HCT116 (cell line): ENCODE results near the gene CAPN2. TPM values are rescaled to one million over a fixed set of nuclear protein-coding genes. Genes with fewer than 3 reads are reported as not detected.

Experiments
- ATAC-seq: fragments of 200-7000 bp; cut with Tn5 transposase; 2 replicates; pipeline ENCODE4 v1.9.1; 2020; ENCODE audit warnings: mild to moderate bottlenecking, moderate library complexity
- BruUV-seq: library from RNA; stranded (reverse); fragments of 400-500 nt; replicated peaks from 2 replicates; lab custom pipeline; 2021; lab: Mats Ljungman, UMichigan
- CTCF ChIA-PET: fragments of 300-600 bp; sonication (Branson Sonifier 250); formaldehyde crosslinking; loops from one replicate; lab custom pipeline; 2021; ENCODE audit warnings: antibody characterized with exemption; lab: Charles Lee
- POLR2A ChIA-PET: fragments of 300-600, 350-600 bp; sonication (Branson Sonifier 250); formaldehyde crosslinking; loops from one replicate; lab custom pipeline; 2021; ENCODE audit warnings: antibody characterized with exemption; lab: Charles Lee
- RAD21 ChIA-PET, 2 experiments: fragments of 300-600 bp; sonication (Branson Sonifier 250); formaldehyde crosslinking; loops; one replicate each; lab custom pipeline; 2023; ENCODE audit warnings: low total read pairs in 2 of 2; ENCODE audit not compliant: uncharacterized antibody in 2 of 2, unreplicated experiment in 2 of 2, low non-redundant PET in 1 of 2; lab: Charles Lee
- DNase-seq: peaks from one replicate; pipeline ENCODE4 v3.0.0-alpha.2; 2010; ENCODE audit warnings: low read depth, low spot score
- H2AFZ ChIP-seq: fragments of 200-600 bp; shearing (Covaris generic), sonication (generic); 2 replicates; pipeline ENCODE4 v1.6.1; 2017; ENCODE audit warnings: low read depth, mixed run types, mixed read lengths, antibody characterized with exemption, low read length; ENCODE audit not compliant: poor library complexity, severe bottlenecking
- H3K27ac ChIP-seq: 2 replicates; pipeline ENCODE4 v1.5.1; 2012; ENCODE audit warnings: low read depth, low read length
- H3K27me3 ChIP-seq: fragments of 200-600 bp; sonication (generic); 2 replicates; pipeline ENCODE4 v1.6.1; 2016; ENCODE audit warnings: mixed run types, low read length, mixed read lengths; ENCODE audit not compliant: insufficient read depth
- H3K36me3 ChIP-seq, 2 experiments: fragments of 200-500 bp in 1 of 2; fragments of 200-600 bp in 1 of 2; sonication (Bioruptor generic) in 1 of 2; sonication (generic) in 1 of 2; 2 replicates each; pipeline versions ENCODE4 v1.5.1 to v1.6.1; 2014 to 2016; ENCODE audit warnings: low read length in 2 of 2, inconsistent platforms in 1 of 2, mixed read lengths in 1 of 2, mixed run types in 1 of 2; ENCODE audit not compliant: insufficient read depth in 2 of 2, control insufficient read depth in 1 of 2
- H3K4me1 ChIP-seq, 2 experiments: fragments of 200-600 bp in 1 of 2; sonication (generic) in 1 of 2; 2 replicates each; pipeline versions ENCODE4 v1.5.1 to v1.6.1; 2012 to 2017; ENCODE audit warnings: low read length in 2 of 2, inconsistent platforms in 1 of 2, mild to moderate bottlenecking in 1 of 2, mixed read lengths in 1 of 2, mixed run types in 1 of 2, moderate library complexity in 1 of 2; ENCODE audit not compliant: insufficient read depth in 2 of 2, control insufficient read depth in 1 of 2
- H3K4me2 ChIP-seq: fragments of 200-600 bp; sonication (generic); 2 replicates; pipeline ENCODE4 v1.6.1; 2017; ENCODE audit warnings: mixed run types, low read length, mixed read lengths
- H3K4me3 ChIP-seq, 2 experiments: fragments of 200-600 bp in 1 of 2; sonication (generic) in 1 of 2; replicated peaks in 1 of 2; 2 replicates each; pipeline ENCODE4 v1.5.1; 2011 to 2016; ENCODE audit warnings: low read length in 2 of 2, control low read depth in 1 of 2, low read depth in 1 of 2, mild to moderate bottlenecking in 1 of 2, mixed read lengths in 1 of 2, mixed run types in 1 of 2
- H3K79me2 ChIP-seq: fragments of 200-600 bp; sonication (generic); 2 replicates; pipeline ENCODE4 v1.6.1; 2017; ENCODE audit warnings: mild to moderate bottlenecking, mixed run types, low read length, moderate library complexity, mixed read lengths; ENCODE audit not compliant: insufficient read depth
- H3K9ac ChIP-seq: fragments of 200-600 bp; sonication (generic); 2 replicates; pipeline ENCODE4 v1.6.1; 2016; ENCODE audit warnings: low read length, mixed read lengths
- H3K9me2 ChIP-seq: fragments of 200-600 bp; sonication (generic), shearing (Covaris generic); 2 replicates; pipeline ENCODE4 v1.6.1; 2017; ENCODE audit warnings: mixed run types, mild to moderate bottlenecking, moderate library complexity; ENCODE audit not compliant: insufficient read depth
- H3K9me3 ChIP-seq, 2 experiments: fragments of 200-500 bp in 1 of 2; fragments of 200-600 bp in 1 of 2; sonication (Bioruptor generic) in 1 of 2; sonication (generic) in 1 of 2; 2 replicates each; pipeline ENCODE4 v1.6.1; 2014 to 2017; ENCODE audit warnings: low read length in 2 of 2, mixed read lengths in 2 of 2, inconsistent platforms in 1 of 2, low read depth in 1 of 2, mild to moderate bottlenecking in 1 of 2, mixed run types in 1 of 2, moderate library complexity in 1 of 2; ENCODE audit not compliant: control insufficient read depth in 1 of 2, insufficient read depth in 1 of 2
- H4K20me1 ChIP-seq: fragments of 200-600 bp; sonication (generic), shearing (Covaris generic); 2 replicates; pipeline ENCODE4 v1.6.1; 2017; ENCODE audit warnings: mixed run types, mild to moderate bottlenecking, moderate library complexity; ENCODE audit not compliant: insufficient read depth
- ATF3 ChIP-seq: IDR thresholded peaks from 2 replicates; pipeline ENCODE4 v1.6.1; 2012
- CBX3 ChIP-seq: IDR thresholded peaks from 2 replicates; pipeline ENCODE4 v1.6.1; 2012; ENCODE audit warnings: low read depth
- CTCF ChIP-seq, 3 experiments: fragments of 200-600 bp in 1 of 3; sonication (generic) in 1 of 3; IDR thresholded peaks in 2 of 3; conservative IDR thresholded peaks in 1 of 3; 2 replicates each; pipeline ENCODE4 v1.5.1; 2012 to 2017; ENCODE audit warnings: low read depth in 2 of 3, low read length in 2 of 3, antibody characterized with exemption in 1 of 3, borderline replicate concordance in 1 of 3, control low read depth in 1 of 3, mild to moderate bottlenecking in 1 of 3, mixed read lengths in 1 of 3, mixed run types in 1 of 3, moderate library complexity in 1 of 3; ENCODE audit not compliant: insufficient read depth in 1 of 3
- ELF1 ChIP-seq: IDR thresholded peaks from 2 replicates; pipeline ENCODE4 v1.6.1; 2012; ENCODE audit warnings: low read depth, borderline replicate concordance
- EZH2 ChIP-seq: fragments of 200-600 bp; sonication (generic); IDR thresholded peaks from 2 replicates; pipeline ENCODE4 v1.6.1; 2017; ENCODE audit warnings: antibody characterized with exemption, mixed run types
- EZH2phosphoT487 ChIP-seq: fragments of 200-600 bp; IDR thresholded peaks from 2 replicates; pipeline ENCODE4 v1.6.1; 2018; ENCODE audit warnings: antibody characterized with exemption, borderline replicate concordance
- JUND ChIP-seq: IDR thresholded peaks from 2 replicates; pipeline ENCODE4 v1.6.1; 2012
- POLR2A ChIP-seq: IDR thresholded peaks from 2 replicates; pipeline ENCODE4 v1.7.0; 2011; ENCODE audit warnings: borderline replicate concordance; ENCODE audit not compliant: insufficient read depth, insufficient read length; ENCODE audit errors: extremely low read depth
- POLR2AphosphoS5 ChIP-seq: IDR thresholded peaks from 2 replicates; pipeline ENCODE4 v1.6.1; 2011; ENCODE audit warnings: mild to moderate bottlenecking, low read depth, low read length, moderate library complexity
- SRF ChIP-seq: IDR thresholded peaks from 2 replicates; pipeline ENCODE4 v1.6.1; 2012; ENCODE audit warnings: low read depth
- TCF7L2 ChIP-seq: IDR thresholded peaks from 2 replicates; pipeline ENCODE4 v1.7.0; 2011; ENCODE audit warnings: borderline replicate concordance, inconsistent platforms; ENCODE audit not compliant: insufficient read depth, insufficient read length; ENCODE audit errors: extremely low read depth
- intact Hi-C: fragments of 100-400 bp; cut with micrococcal nuclease; formaldehyde crosslinking; loops from 2 replicates; pipeline ENCODE4 v1.10.0; 2022
- total RNA-seq: library from RNA; stranded (reverse); gene quantifications from one replicate; pipeline ENCODE4 v1.2.1, GENCODE V29; 2021; ENCODE audit not compliant: unreplicated experiment
- TF ChIP-seq, protein P1 (sequence below): IDR thresholded peaks from 2 replicates; pipeline ENCODE4 v1.6.1; 2011; ENCODE audit warnings: mild to moderate bottlenecking, low read length, moderate library complexity; ENCODE audit not compliant: insufficient replicate concordance; ENCODE audit errors: extremely low read depth
- TF ChIP-seq, protein P2 (sequence below): IDR thresholded peaks from 2 replicates; pipeline ENCODE4 v1.6.1; 2012

CAPN2 gene
- total RNA-seq, 1 experiment from 2014 or later = 173 TPM

DNA sequence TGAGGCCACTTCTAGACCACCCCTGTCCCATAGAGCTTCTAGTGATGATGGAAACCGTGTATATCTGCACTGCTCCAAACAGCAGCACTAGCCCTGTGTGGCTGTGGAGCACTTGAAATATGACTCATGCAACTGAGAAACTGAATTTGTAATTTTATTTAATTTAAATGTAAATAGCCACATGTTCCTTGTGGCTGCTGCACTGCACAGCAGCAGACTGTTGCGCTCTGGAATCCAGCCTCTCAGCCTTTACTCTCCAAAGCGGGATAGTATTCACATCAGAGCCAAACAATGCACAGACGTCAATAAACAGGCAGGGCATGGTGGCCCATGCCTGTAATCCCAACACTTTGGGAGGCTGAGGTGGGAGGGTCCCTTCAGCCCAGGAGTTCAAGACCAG lies 12.0 kb downstream of the CAPN2 start:
- POLR2A ChIA-PET = interaction anchor here (1.6 kb wide), 1 partner anchor 9 kb away, joined by 6 read pairs; no protein-coding TSS in a partner anchor

More for the DNA sequence above, 12.0 kb downstream of the CAPN2 start:
- Histone ChIP-seq H3K27ac (no peak overlapping the region; the same call in 1 of the 2 replicates), H4K20me1 (no peaks in the 10 kb centered on the region), H3K9me3 (no peaks in the 10 kb centered on the region), H3K27me3 (no peaks in the 10 kb centered on the region), H3K4me2 (no peak overlapping the region), H3K79me2 (peaks cover 98% of the 10 kb centered on the region), H3K9me2 (no peaks in the 10 kb centered on the region), H3K9ac (no peak overlapping the region), H3K4me1 (peaks cover 24 to 87% of the 10 kb centered on the region in 2 experiments), H2AFZ (no peak overlapping the region), H3K36me3 (peaks cover 5 to 64% of the 10 kb centered on the region in 2 experiments), H3K4me3 (no peak overlapping the region)
- intact Hi-C loops = no loop called here
- CTCF ChIA-PET = no interaction called here
- RAD21 ChIA-PET = no interaction called here
- BruUV-seq = no TSS peak
- DNase-seq (no peak), ATAC-seq (no peak)
- TF ChIP-seq JUND = no peak
- TF ChIP-seq POLR2A = no peak
- no peak for TF ChIP-seq POLR2AphosphoS5
- TF ChIP-seq EZH2phosphoT487 = no peak
- no peak for TF ChIP-seq TCF7L2
- no peak for TF ChIP-seq ATF3
- TF ChIP-seq CTCF (IDR thresholded peaks at IDR 0.05 in 2 of 3, conservative IDR thresholded peaks at IDR 0.05 in 1 of 3; ENCODE audit: borderline replicate concordance in 1 of 3, insufficient read depth in 1 of 3, low read depth in 2 of 3, low read length in 2 of 3) = no peak
- TF ChIP-seq CBX3 = no peak
- no peak for TF ChIP-seq SRF
- TF ChIP-seq, protein P1, sequence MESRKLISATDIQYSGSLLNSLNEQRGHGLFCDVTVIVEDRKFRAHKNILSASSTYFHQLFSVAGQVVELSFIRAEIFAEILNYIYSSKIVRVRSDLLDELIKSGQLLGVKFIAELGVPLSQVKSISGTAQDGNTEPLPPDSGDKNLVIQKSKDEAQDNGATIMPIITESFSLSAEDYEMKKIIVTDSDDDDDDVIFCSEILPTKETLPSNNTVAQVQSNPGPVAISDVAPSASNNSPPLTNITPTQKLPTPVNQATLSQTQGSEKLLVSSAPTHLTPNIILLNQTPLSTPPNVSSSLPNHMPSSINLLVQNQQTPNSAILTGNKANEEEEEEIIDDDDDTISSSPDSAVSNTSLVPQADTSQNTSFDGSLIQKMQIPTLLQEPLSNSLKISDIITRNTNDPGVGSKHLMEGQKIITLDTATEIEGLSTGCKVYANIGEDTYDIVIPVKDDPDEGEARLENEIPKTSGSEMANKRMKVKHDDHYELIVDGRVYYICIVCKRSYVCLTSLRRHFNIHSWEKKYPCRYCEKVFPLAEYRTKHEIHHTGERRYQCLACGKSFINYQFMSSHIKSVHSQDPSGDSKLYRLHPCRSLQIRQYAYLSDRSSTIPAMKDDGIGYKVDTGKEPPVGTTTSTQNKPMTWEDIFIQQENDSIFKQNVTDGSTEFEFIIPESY = no peak
- TF ChIP-seq ELF1 = no peak
- TF ChIP-seq, protein P2, sequence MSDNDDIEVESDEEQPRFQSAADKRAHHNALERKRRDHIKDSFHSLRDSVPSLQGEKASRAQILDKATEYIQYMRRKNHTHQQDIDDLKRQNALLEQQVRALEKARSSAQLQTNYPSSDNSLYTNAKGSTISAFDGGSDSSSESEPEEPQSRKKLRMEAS = no peak
- no peak for TF ChIP-seq EZH2
